Myocyte (in vitro differentiated cells): Measurements from ENCODE around the gene CDC37L1. TPM values are rescaled to one million over a fixed set of nuclear protein-coding genes. Genes with fewer than 3 reads are reported as not detected.
"Not testable (repeated sequence)": the region's sequence is repeated elsewhere in the genome, so short reads cannot be mapped to it uniquely, and the experiment has no call there.

Experiments used
- DNase-seq: peaks from one replicate; pipeline ENCODE4 v3.0.0-alpha.2; 2012; ENCODE audit warnings: low read depth
- total RNA-seq: library from RNA; depleted of rRNA; stranded (reverse); fragments of >200 nt; gene quantifications from 2 replicates; pipeline ENCODE4 v1.2.3, GENCODE V29; 2014

Gene CDC37L1
- total RNA-seq, 1 donor from 2014 or later: 78.6 TPM

DNA sequence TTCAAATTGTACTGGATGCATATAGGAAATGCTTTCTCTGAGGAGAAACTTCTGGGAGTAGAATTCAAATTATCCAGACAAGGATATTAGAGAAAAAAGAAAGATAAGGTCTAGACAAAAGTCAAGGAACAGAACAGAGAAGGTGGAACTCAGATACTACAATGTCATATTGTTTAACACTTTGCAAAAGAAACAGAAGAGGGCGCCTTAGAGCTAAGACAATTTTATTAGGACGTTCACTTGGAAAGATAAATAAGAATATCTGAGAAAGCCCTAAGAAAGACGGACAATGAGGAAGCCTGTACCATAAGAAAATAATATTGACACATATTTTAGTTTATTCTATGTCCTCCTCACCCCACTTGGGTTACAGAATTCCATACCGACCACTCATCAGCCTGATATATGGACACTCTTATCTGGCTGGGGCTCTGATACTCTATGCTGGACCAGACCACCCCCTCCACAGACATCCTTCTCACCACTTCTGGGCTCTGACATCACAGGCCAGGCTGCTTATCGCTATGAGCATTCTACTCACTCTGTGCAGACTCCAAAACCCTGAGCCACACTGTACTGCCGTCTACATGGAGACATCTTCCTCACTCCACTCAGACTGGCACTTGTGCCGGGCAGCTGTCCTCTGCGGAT is 70.8 kb downstream of the CDC37L1 start:
- DNase-seq: peak; percentile 65

DNA sequence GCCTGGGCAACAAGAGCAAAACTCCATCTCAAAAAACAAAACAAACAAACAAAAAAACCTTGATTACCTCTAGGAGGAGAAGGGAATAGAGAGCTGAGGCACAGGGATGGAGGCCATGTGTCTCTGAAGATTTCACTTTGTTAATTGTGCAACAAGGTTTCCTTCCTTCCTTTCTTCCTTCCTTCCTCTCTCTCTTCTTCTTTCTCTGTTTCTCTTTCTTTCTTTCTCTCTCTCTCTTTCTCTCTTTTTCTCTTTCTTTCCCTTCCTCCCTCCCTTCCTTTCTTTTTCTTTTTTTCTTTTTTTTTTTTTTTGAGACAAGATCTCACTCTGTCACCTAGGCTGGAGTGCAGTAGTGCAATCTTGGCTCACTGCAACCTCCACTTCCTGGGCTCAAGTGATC is 75.2 kb downstream of the CDC37L1 start:
- not testable (repeated sequence) for DNase-seq

DNA sequence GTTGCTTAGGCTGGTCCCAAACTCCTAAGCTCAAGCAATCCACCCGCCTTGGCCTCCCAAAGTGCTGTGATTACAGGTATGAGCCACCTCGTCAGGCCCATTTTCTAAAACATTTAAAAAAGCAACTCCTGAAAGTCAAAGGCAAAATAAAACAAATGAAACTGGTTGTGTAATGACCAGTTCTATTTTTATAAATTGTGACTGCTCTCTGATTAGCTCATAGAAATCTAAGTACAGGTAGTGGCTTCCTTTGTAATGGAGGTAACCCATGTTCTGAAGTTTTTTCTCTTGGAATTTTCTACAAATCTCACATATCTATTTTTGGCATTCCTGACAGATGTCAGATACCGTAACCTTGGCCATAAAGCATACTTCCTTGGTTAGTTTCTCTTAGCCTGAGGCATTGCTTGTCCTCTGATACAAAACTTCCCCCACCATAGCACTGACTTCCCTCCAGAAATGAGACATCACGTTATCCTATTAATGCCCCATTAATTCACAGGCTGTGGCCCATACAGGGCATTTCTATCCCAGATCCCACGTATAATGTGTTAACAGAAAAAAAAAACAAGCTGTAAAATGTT is 75.7 kb downstream of the CDC37L1 start:
- no peak for DNase-seq

DNA sequence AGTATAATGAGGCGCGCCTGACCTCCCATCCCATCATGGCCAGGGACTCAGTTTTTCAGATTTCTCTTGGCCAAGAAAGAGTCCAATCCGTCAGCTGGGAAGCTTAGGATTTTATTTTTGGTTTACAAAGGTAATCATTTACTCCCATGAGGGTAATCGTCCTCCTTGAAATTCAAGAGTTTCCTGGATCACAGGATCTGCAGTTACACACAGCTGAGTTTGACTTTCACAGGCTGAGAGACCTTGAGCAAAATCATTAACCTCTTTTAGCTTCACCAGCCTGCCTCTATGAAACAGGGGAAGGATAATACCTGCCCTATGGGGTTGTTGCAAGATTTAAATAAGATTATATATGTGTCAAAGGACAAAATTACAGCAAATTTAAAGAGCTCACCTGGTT is 77.1 kb downstream of the CDC37L1 start:
- no peak for DNase-seq

Other genes starting within 250 kb of the CDC37L1 start
- gene SLC1A1, start 189.1 kb upstream of the CDC37L1 start, total RNA-seq: 0.57 and 1.1 TPM in 2 replicates
- gene PLPP6, start 17.3 kb upstream of the CDC37L1 start, total RNA-seq: 3.8 and 4.3 TPM in 2 replicates
- 0.16 and 0.21 TPM in 2 replicates for gene SPATA6L, start 13.1 kb upstream of the CDC37L1 start, total RNA-seq
- 116 and 134 TPM in 2 replicates for gene AK3, start 61.6 kb downstream of the CDC37L1 start, total RNA-seq
- gene RCL1, start 113.4 kb downstream of the CDC37L1 start, total RNA-seq: 11.7 and 12.1 TPM in 2 replicates